Effector memory CD8-positive, alpha-beta T cell (primary cell): ENCODE data around the gene ALG14.
"Not testable (repeated sequence)": the region's sequence is repeated elsewhere in the genome, so short reads cannot be mapped to it uniquely, and the experiment has no call there.

ENCODE experiments used
- ATAC-seq: fragments of 150-1000 bp; cut with Tn5 transposase; replicated peaks from 2 replicates; pipeline ENCODE4 v1.10.0; 2021; ENCODE audit warnings: mild to moderate bottlenecking, moderate library complexity
- DNase-seq, 3 experiments: peaks; one replicate each; pipeline ENCODE4 v3.0.0; 2021
- H3K27ac Mint-ChIP-seq, 2 donors: one replicate each; pipeline ENCODE4 v1.8.0; 2022; ENCODE audit warnings: mild to moderate bottlenecking in 2 of 2, mixed read lengths in 2 of 2, moderate library complexity in 2 of 2
- H3K27me3 Mint-ChIP-seq, 2 donors: one replicate each; pipeline ENCODE4 v1.8.0; 2022; ENCODE audit warnings: mixed read lengths in 2 of 2
- H3K36me3 Mint-ChIP-seq: one replicate; pipeline ENCODE4 v1.8.0; 2022; ENCODE audit warnings: mild to moderate bottlenecking, moderate library complexity, mixed read lengths; ENCODE audit not compliant: insufficient read depth
- H3K4me1 Mint-ChIP-seq, 2 donors: one replicate each; pipeline ENCODE4 v1.8.0; 2022; ENCODE audit warnings: low read depth in 2 of 2, mixed read lengths in 2 of 2
- H3K4me3 Mint-ChIP-seq, 2 donors: one replicate each; pipeline ENCODE4 v1.8.0; 2022; ENCODE audit warnings: mild to moderate bottlenecking in 2 of 2, mixed read lengths in 2 of 2, moderate library complexity in 2 of 2
- H3K9me3 Mint-ChIP-seq, 2 donors: one replicate each; pipeline ENCODE4 v1.8.0; 2022; ENCODE audit warnings: mixed read lengths in 2 of 2

The ALG14 gene

GRCh38 chr1:95023399-95024043 is 49.2 kb downstream of the ALG14 start:
- Mint-ChIP-seq H3K4me1 (no peaks in the 10 kb centered on the region), H3K27ac (no peak overlapping the region), H3K36me3 (no peaks in the 10 kb centered on the region), H3K27me3 (no peaks in the 10 kb centered on the region), H3K9me3 (no peaks in the 10 kb centered on the region), H3K4me3 (no peak overlapping the region)
- ATAC-seq = no peak
- DNase-seq = no peak

- Mint-ChIP-seq H3K9me3 (no peaks in the 10 kb centered on the region), H3K27me3 (no peaks in the 10 kb centered on the region), H3K27ac (no peak overlapping the region), H3K36me3 (no peaks in the 10 kb centered on the region), H3K4me1 (no peaks in the 10 kb centered on the region), H3K4me3 (no peak overlapping the region)
- ATAC-seq (no peak), DNase-seq (no peak)
Observed at GRCh38 chr1:95022644-95022926, 50.2 kb downstream of the ALG14 start.

GRCh38 chr1:95021805-95022643 is 50.7 kb downstream of the ALG14 start:
- Mint-ChIP-seq H3K27ac (no peak overlapping the region), H3K36me3 (no peaks in the 10 kb centered on the region), H3K27me3 (no peaks in the 10 kb centered on the region), H3K4me1 (no peaks in the 10 kb centered on the region), H3K9me3 (no peaks in the 10 kb centered on the region), H3K4me3 (no peak overlapping the region)
- ATAC-seq (no peak), DNase-seq (no peak)

- Mint-ChIP-seq H3K4me3 (no peak overlapping the region), H3K9me3 (no peaks in the 10 kb centered on the region), H3K36me3 (no peaks in the 10 kb centered on the region), H3K27me3 (no peaks in the 10 kb centered on the region), H3K4me1 (no peaks in the 10 kb centered on the region), H3K27ac (no peak overlapping the region)
- DNase-seq (no peak), ATAC-seq (no peak)
Observed at GRCh38 chr1:95021119-95021518, 51.6 kb downstream of the ALG14 start.

DNA sequence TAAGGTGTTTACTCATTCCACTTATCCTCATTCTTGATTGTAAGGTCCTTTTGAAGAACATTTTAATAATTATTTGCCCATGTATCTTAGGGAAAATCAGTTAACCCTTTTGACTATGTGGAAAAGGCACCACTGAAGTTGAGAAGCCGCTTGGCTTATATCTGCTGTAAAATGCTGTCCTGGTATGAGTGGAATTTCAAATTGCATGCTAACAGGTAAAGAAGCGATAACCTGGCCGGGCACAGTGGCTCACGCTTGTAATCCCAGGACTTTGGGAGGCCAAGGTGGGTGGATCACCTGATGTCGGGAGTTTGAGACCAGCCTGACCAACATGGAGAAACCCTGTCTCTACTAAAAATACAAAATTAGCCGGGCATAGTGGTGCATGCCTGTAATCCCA is 53.3 kb downstream of the ALG14 start:
- H3K4me1 Mint-ChIP-seq, H3K27me3 Mint-ChIP-seq, H3K9me3 Mint-ChIP-seq, DNase-seq, H3K4me3 Mint-ChIP-seq, H3K27ac Mint-ChIP-seq, H3K36me3 Mint-ChIP-seq, ATAC-seq: not testable (repeated sequence)

DNA sequence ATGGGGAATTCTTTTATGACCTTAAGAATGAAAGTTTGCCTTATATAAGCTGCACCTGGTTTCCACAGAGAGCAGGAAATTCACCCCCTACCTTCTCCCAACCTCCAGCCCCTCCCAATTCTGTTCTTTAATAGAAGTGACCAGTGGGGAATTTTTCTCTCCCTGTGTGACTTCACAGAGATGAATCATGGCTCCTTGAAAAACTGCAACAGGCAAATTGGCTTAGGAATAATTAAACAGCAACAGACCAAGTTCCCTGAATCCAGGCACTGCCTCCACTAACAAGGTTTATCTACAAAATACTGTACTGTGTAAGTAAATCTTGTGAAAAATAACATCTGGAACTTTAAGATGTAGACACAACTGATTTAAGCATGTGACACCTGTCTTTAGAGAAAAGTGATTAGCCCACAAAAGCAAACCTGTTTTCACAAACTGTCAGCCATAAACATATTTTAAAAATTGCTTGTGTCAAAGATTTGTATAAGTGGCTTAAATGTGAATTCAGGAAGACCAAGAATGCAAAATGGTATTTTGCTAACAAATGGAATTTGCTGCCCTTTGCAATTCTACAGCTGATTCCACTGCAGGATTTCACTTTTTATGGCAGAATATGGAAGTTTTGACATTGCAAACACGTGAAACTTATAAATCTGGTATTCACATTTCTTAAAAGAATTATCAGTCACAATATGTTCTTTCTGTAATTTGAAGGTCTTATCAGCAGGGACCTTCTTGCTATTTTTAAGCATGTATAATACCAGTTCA is 54.0 kb downstream of the ALG14 start:
- Mint-ChIP-seq H3K36me3 (no peaks in the 10 kb centered on the region), H3K27me3 (no peaks in the 10 kb centered on the region), H3K4me1 (no peaks in the 10 kb centered on the region), H3K27ac (no peak overlapping the region), H3K4me3 (no peak overlapping the region), H3K9me3 (no peaks in the 10 kb centered on the region)
- ATAC-seq = no peak
- DNase-seq = no peak

- DNase-seq = no peak
- Mint-ChIP-seq H3K4me3 (no peak overlapping the region), H3K4me1 (no peaks in the 10 kb centered on the region), H3K27ac (peak overlapping the region in 1 of 2 donors; percentile 0), H3K9me3 (no peaks in the 10 kb centered on the region), H3K27me3 (no peaks in the 10 kb centered on the region), H3K36me3 (no peaks in the 10 kb centered on the region)
- no peak for ATAC-seq
Observed at GRCh38 chr1:95017775-95018174, 55.0 kb downstream of the ALG14 start.

- H3K9me3 Mint-ChIP-seq = no peaks in the 10 kb centered on the region
- no peaks in the 10 kb centered on the region for H3K4me1 Mint-ChIP-seq
- ATAC-seq (no peak), DNase-seq (no peak)
- no peak overlapping the region for H3K4me3 Mint-ChIP-seq
- H3K27ac Mint-ChIP-seq = no peak overlapping the region
- no peaks in the 10 kb centered on the region for H3K27me3 Mint-ChIP-seq
- no peaks in the 10 kb centered on the region for H3K36me3 Mint-ChIP-seq
Observed at GRCh38 chr1:95015076-95015475, 57.7 kb downstream of the ALG14 start.

DNA sequence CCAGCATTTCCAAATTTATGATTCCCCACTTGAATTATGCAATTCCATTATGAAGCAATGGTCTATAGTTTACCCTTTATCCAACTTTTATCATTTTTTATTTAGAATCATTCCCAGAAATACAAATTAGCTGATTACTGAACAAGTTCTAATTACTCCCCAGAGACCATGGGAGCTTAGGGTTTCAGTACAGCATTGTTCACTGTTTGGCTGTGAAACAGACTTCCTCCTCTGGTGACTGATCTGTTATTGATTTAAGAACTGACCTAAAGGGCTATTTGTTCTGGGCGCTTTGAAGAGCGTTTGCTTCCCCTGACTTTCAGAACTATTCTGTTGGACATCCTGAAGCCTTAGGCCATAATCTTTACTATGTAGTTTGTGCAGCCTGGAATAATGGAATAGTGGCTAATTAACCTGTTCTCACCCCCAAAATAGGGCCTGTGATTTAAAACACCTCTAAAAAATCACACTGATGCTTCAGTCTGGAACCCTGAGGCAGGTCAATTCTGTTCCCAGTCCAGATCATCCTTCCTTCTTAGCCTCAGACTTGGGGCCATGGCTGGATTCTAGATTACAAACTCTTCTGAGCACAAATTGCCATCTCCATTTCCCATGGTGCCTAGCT is 58.7 kb downstream of the ALG14 start:
- Mint-ChIP-seq H3K4me3 (no peak overlapping the region), H3K4me1 (no peaks in the 10 kb centered on the region), H3K27ac (no peak overlapping the region), H3K36me3 (no peaks in the 10 kb centered on the region), H3K9me3 (no peaks in the 10 kb centered on the region), H3K27me3 (no peaks in the 10 kb centered on the region)
- DNase-seq = no peak
- ATAC-seq = no peak

DNA sequence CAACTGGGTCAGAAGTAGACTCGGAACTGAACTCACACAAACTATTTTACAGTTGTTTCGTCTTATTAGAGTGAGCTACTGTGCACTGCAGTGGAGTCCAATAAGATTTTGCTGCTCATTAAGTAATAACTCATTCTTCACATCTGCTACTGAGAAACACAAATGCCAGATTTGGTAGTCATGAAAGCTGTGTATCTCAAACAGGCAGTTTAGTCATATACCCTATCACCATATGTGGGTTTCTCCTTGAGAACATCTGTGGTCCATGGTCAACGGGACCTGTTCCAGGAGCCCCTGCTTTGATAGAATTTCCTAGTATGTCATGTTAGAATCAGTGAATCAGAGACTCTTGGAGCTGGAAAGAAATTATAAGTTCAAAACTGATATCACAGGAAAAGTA is 60.4 kb downstream of the ALG14 start:
- no peaks in the 10 kb centered on the region for H3K27me3 Mint-ChIP-seq
- no peaks in the 10 kb centered on the region for H3K4me1 Mint-ChIP-seq
- no peak overlapping the region for H3K27ac Mint-ChIP-seq
- no peak overlapping the region for H3K4me3 Mint-ChIP-seq
- H3K9me3 Mint-ChIP-seq = no peaks in the 10 kb centered on the region
- DNase-seq (no peak), ATAC-seq (no peak)
- H3K36me3 Mint-ChIP-seq = no peaks in the 10 kb centered on the region

DNA sequence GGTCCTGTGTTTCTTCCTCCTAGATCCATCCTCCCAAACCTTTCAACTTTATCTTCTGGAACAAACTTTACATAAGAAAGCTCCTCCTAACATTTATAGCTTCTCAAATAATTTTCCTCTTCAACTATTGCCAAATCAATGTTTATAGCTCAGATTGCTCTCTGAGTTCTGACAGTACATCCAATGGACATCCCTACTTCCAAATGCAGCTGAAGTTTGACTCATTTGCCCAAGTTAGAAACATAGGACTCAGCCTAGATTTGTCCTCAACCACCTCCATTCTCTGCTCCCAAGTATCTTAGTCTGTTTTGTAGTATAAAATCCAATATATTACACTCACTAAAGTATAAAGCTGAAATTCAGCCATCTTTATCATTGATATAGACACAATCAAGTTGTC is 62.6 kb downstream of the ALG14 start:
- ATAC-seq = no peak
- Mint-ChIP-seq H3K27ac (no peak overlapping the region), H3K36me3 (no peaks in the 10 kb centered on the region), H3K4me1 (no peaks in the 10 kb centered on the region), H3K4me3 (no peak overlapping the region), H3K9me3 (no peaks in the 10 kb centered on the region), H3K27me3 (no peaks in the 10 kb centered on the region)
- DNase-seq = no peak

DNA sequence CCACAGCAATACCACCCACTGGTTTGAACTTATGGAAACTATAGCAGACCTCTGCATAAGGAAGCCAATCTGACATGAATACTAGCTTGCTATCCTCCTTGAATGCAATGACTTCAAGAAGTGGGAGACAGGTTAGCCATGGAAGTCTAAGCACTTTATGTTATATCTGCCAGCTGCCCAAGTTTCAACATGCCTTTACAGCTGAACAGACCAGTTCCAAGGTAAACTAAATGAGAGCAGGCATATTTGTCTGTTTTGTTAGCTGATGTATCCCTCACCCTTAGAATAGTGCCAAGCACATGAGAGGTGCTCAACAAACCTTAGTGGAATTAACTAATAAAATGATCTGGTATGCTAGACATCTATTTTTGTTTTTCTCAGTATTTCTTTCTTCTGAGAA is 65.1 kb downstream of the ALG14 start:
- Mint-ChIP-seq H3K4me1 (no peaks in the 10 kb centered on the region), H3K4me3 (no peak overlapping the region), H3K9me3 (no peaks in the 10 kb centered on the region), H3K27ac (no peak overlapping the region), H3K36me3 (no peaks in the 10 kb centered on the region), H3K27me3 (no peaks in the 10 kb centered on the region)
- ATAC-seq = no peak
- DNase-seq = no peak

- H3K27ac Mint-ChIP-seq = no peak overlapping the region
- H3K4me1 Mint-ChIP-seq = no peaks in the 10 kb centered on the region
- H3K4me3 Mint-ChIP-seq = no peak overlapping the region
- ATAC-seq (no peak), DNase-seq (no peak)
- no peaks in the 10 kb centered on the region for H3K27me3 Mint-ChIP-seq
- no peaks in the 10 kb centered on the region for H3K36me3 Mint-ChIP-seq
- no peaks in the 10 kb centered on the region for H3K9me3 Mint-ChIP-seq
Observed at GRCh38 chr1:95006681-95007080, 66.1 kb downstream of the ALG14 start.

GRCh38 chr1:95005584-95005983 is 67.2 kb downstream of the ALG14 start:
- Mint-ChIP-seq H3K4me3 (no peak overlapping the region), H3K27me3 (no peaks in the 10 kb centered on the region), H3K36me3 (no peaks in the 10 kb centered on the region), H3K4me1 (no peaks in the 10 kb centered on the region), H3K9me3 (no peaks in the 10 kb centered on the region), H3K27ac (no peak overlapping the region)
- ATAC-seq (no peak), DNase-seq (no peak)
